GM19351 (cell line): ENCODE measurements around the gene BCHE.
A peak's percentile ranks its signal among the peaks of the same experiment; 100 is the strongest.

Experiments
- ATAC-seq: cut with Tn5 transposase; IDR thresholded peaks from one replicate; pipeline ENCODE4 v1.9.1; 2021; ENCODE audit warnings: mild to moderate bottlenecking, moderate library complexity; ENCODE audit not compliant: unreplicated experiment

BCHE gene

DNA sequence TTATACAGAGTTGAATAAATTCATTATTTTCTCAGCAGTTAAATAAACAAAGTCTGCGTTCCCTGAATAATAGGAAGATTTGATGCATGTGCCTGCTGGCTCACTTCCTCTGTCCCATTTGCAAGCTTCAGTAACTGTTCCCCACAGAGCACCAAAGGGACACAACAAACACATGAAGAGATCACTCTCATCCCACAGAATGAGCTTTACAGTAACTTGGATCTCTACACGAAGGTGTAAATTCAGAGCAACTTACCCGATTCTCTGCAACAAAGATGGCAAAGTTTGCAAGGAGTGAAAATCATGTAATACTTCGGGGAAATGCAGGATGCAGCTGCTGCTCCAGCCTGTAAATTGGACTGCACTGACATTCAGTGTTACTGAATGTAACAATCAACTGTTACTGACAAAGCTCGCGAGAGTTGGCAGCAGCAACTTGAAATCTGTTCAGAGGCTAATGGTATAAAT is at the start of gene BCHE:
Gene BCHE (minus strand): TSS at position 366 of the 468 bp plus-strand sequence. CDS start 6,390 bp downstream, outside the sequence.
- no peak for ATAC-seq

DNA sequence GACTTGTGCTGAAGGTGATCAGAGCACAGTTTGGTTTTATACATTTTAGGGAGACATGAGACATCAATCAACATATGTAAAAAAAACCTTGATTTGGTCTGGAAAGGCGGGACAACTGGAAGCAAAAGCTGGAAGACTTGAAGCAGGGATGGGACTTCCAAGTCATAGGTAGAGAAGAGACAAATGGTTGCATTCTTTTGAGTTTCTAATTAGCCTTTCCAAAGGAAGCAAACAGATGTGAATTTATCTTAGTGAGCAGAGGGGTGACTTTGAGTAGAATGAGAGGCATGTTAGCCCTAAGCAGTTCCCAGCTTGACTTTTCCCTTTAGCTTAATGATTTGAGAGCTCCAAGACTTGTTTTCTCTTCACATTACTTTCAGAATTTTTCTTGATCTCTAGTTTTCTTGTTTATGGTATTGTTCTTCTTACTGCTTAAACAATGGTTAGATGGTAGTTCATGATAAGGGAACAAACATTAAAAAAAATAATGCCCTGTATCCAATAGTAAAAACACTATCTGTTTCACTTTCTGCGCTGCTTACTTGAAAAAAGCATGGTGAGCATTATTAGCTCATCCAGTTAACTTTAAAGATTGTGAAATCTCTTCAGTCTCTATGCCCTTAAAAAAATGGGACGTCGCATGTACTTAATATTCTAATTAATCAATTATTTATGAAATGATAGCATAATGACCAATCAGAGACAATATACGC is 48.5 kb upstream of the BCHE start:
- no peak for ATAC-seq

DNA sequence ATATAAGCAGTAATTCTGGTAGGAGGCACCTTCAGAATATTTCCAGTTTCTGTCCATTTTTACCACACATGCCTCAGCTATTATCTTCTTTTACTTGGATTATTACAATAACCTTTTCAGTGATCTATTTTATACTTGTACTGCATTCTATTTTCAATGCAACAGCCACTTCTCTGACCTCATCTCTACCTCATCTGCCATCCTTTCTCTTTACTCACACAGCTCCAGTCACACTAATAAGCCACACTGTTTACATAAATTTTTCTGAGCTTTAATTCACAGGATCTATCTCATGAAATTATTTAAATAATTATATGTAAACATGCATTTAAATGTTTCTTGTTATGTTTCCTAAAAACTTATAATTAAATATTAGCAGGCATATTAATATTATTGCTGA is 47.3 kb upstream of the BCHE start:
- no peak for ATAC-seq

DNA sequence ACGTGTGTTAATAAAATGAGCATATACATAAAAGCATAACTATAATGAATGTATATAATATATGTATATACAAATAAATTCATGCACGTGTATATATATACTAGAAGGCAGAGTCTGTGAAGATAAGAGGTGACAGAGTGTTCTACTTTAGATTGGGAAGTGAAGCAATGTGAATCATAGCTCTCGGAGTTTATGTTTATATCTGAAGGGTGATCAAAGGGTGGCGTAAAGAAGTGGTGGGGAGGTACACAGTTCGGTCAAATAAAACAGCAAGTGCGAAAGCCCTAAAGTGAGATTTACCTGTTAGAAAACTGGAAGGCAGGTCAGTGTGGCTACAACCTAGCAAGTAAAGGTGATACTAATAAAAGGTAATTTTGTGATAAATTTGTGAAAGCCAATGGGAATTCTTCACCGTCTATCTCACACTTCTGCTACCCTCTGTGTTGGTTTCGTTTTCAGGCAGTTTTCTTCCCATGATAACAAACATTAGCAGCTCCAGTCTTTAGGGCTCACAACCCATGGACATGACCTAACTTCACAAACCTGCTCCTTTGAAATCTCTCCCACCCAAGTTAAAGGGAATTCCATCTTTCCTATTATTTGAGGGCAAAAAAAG is 46.7 kb upstream of the BCHE start:
- no peak for ATAC-seq

DNA sequence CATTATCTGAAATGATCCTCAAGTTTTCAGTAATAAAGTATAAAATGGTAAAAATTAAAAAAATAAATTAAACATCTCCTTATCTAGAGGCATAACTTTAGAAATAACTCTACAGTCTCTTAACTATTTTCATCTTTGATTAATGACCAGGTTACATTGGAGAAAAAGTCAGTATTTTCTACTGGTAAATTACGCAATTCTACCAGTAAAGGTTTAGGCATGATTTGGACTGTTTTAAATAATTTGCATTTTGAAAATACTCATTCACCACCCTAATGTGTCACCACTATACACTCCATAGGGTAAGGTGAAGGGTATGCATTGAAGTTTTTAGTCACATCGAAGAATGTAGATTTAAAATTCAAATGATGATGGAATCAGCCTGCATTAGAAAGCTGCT is 45.9 kb upstream of the BCHE start:
- ATAC-seq, result no peak

DNA sequence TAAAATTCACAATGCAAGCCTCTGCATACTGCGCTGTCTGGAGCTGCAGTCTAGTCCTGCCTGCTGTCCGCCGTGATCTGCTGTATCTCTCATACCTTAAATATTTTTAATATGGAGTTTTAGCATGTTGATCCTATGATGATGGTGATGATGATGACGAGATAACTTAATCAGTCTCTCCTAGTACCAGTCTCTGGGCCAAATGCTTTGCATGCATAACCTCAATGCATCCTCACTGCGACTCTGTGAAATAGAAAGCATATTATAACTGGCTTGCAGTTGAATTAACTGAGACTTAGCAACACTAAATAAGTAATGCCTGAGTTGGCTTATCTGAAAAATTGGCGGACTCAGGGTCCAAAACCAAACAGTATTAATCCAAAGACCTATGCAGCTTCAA is 38.4 kb upstream of the BCHE start:
- no peak for ATAC-seq

DNA sequence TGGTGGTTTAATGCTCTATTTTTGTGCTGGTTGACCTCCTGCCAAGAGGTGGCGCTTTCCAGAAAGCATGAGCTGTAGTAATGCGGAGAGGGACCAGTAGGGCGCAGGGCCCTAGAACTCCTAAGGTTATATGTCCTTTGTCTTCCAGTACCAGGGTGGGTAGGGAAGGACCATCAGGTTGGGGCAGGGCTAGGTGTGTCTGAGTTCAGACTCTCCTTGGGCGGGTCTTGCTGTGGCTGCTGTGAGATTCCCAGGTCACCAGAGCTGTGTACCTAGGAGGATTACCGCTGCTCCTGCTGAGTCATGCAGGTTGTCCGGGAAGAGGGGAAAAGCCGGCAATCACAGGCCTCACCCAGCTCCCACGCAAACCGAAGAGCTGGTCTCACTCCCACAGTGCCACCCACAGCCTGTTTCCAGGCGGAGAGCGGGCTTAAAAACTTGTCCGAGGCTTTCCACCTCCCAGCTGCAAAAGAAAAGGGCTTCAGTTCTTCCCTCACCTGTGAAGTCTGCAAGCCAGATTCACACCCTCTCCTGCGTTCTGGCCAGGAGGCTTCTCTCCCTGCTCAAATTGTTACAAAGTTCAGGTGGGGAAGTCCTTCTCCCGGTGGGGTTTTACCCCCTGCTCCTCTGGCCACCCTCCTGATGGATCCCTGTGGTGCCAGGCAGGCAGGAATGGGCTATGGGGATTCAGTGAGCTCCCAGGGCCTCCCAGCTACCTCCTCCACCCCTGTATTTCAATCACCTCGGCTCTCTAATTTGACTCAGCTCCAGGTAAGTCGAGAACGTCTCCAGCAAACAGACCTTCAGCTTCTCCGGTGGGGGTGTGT is 37.7 kb upstream of the BCHE start:
- ATAC-seq, result no peak

DNA sequence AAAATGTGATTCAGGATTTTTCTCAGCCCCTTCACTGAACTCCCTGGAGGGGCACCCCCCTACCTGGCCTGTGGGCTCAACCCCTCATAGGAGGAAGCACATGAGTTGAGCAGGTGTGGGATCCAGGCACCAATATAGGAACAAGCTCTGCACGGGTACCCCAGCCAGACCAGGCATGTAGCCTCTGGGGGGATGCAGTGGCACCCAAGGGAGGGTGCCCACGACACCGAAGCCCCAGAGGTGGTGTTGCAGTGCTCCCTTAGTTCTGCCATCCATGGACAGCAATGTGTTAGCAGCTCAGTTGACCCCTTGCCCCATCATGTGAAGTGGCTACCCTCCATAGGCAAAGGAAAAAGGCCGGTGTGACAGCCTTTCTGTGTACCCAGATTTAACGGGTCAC is 30.9 kb upstream of the BCHE start:
- no peak for ATAC-seq

DNA sequence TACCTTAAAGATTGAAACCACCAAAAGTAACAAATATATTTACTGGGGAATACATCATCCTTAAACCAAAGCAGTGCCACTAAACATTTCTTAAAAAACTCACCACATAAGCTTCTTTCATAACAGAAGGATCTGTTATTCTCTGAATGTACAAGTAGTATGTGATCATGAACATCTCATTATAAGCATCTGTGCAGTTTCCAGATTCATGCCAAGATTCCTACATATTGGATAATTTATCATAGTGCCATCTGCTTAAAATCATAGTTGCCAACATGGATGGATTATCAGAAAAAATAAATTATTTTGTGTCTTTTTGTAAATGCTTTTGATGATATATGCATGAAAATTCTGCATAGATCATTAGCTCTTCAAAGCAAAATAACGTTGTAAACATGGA is 21.8 kb upstream of the BCHE start:
- ATAC-seq, result no peak

DNA sequence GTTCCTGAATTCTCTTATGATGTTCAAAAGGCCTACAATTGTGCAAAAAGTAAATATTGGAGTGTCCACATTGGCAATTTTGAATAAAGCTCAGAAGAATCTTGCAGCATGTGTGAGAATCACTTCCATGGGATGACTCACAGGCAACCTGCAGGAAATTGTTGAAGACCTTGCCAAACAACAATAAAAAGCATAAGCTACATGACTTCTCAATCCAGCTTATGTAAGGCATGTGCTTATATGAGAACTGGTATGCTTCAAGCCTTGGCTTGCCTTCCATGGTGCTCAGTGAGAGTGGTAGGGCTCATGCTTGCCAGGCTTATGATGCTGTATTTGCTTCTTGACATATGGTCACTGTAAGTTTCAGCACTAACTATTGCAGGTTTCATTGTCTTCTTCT is 18.4 kb upstream of the BCHE start:
- ATAC-seq, result no peak

DNA sequence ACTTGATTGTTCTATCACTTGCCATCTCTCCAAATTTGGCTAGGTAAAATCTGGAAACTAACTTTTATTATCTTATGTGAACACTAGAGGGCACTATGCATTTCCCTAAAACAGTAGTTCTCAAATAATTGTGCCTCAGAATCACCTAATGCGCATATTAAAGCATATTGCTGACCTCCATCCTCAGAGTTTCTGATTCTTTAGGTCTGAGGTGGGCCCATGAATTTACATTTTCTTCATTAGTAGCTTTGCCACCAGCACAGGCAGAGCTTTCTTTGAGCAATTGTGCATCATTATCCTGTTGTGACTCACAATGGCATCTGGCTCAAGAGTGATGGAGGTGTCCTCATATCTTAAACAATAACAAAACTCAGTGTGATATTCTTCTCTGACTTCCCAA is 17.5 kb upstream of the BCHE start:
- ATAC-seq, result peak; percentile 67

DNA sequence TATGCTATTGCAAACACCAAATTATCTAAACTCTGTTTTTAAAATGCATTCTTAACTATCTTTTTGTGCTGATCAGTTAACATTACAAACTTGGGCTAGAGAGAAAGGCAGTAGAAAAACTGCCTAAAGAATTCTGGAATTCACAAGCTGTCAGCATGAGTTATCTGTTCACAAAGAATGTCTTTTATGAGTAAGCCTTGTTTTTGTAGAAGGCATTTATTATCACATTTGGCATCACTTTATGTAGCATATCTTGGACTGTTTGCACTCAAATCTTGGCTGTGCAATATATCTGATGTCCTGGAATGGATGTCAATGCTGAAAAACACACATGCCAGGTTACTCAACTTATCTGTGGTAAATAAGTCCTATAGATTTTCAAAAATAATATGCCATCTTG is 15.5 kb upstream of the BCHE start:
- ATAC-seq, result no peak

DNA sequence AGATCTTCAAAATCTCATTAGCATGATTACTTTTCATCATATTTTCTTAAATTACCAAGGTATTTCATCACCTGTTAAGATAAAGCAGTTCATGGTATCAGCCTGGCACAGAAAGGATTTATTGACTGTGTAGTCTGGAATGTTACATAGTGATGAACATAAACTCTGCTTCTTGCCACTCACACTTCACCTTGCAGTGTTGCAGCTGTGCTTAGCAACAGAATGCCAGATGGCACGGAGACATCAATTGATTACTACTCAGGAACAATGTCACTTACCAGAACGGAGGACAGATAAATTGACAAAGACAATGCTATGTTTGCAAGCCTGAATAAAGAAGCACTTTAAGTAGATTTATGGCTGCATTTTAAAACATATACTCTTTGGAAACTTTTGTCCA is 15.0 kb upstream of the BCHE start:
- ATAC-seq, result no peak

DNA sequence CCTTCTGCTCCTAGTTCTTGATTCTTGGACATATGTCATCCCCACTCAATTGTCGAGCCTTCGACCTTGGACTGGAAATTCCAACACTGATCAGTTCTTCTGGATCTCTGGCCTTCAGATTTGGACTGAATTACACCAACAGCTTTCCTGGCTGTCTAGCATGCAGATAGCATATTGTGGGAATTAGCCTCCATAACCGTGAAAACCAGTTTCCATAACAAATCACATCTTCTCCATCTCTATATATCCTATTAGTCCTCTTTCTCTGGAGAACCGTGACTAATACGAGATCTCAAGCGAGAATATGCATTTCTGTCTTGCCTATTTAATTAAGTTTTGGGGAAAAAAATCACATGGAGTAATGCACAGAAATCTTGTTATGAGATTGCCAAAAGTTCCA is 8.8 kb upstream of the BCHE start:
- ATAC-seq, result no peak

DNA sequence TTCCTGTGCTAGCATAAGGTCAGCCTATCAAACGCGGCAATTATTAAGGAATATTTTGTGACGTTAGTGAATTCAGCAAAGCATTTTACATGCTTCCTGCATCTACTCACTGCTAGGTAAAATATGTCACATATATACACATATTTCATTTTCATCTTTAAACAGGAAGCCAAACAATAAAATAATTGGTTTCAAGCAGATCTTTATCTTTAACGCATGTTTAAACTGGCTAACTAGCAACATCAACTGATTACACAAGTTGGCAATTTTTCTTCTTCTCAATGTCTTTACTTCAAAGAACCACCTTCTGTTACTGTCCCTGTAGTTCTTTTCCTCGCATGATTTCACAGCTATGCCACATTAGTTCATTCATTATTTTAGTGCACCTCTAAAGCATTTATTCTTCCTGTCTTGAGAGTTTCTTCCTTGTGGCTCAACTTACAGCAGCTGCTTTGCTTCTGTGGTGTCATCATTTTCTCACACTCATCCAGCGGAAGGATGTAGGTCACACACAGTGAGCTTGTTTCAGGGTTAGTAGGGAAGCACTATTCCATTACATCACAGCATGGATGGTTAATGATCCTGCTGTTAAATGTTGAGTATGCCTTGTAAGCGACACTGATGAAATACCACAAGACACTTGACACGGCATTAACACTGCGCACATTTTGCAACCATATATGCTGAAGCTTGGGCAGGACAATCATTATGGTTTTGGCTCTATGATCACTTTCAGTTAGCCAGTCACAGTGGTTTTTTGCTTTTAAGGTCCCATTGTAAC is 2.3 kb upstream of the BCHE start:
- no peak for ATAC-seq

DNA sequence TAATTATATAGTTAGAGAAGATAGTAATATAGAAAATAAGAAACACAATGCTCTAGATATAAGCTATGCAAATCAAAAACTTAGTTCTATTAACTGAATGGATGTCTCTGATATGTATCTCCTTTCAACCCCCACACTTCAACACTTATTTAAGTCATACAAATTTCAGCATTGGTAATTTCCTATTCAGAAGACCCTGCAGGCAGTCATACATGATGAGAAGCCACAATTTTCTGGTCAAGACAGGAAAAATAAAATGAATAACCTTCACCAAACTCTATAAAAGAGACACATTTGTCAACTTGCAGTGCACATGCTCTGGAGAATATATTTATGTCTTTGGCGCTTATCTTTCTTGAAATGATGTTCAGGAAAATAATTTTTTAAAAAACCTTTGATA is 578 bp upstream of the BCHE start:
- no peak for ATAC-seq

DNA sequence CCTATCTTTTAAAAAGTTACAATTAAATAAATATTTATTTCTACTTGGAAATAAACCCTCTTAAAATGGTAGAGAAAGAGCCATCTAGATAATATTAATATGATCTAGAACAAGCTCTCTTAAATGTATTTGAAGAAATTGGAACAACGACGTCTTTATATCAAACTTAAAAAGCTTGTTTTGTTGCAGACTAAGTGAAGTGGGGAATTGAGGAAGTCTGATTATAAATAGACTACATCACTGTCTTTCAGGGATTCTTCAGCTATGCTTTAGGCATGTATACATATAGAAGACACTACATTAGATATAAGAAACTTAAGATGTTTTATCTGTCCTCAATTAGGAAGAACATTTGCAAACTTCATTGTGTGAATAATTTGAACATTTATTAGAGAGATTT is 1.8 kb downstream of the BCHE start:
- ATAC-seq, result no peak

DNA sequence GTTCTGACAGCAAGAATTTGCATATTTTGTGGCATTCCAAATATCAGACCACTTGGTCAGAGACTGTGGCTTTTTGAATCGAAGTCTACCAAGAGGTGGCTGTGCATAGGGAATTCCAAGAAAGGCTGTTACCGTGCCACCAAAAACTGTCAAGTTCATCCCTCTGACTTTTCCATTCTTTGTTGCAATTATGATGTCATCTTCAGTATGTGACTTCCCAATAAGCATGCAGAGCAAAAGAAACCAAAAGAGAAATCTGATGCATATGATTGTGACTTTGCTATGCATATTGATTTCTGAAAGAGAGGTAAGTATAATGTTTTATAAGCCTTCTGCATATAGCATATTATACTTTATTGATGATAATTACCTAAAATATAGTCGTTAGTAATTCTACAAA is 6.5 kb downstream of the BCHE start:
- ATAC-seq, result no peak

DNA sequence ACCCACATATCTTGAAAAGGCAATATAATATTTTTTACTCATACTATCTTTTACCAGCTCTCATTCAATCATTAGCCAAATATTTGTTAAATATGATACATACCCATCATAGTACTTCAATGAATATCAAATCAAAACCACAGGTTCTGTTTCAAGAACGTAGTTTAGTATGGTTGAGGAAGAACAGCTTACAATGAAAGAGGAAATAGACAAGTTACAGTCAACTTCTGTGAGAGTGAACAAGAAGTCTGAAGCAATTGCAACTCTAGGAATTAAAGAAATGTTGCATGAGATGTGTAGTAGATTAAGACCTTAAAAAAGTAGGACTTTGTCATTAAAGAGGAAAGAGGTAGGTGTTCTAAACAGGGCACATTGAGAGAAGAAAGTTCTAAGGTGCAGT is 9.3 kb downstream of the BCHE start:
- no peak for ATAC-seq

DNA sequence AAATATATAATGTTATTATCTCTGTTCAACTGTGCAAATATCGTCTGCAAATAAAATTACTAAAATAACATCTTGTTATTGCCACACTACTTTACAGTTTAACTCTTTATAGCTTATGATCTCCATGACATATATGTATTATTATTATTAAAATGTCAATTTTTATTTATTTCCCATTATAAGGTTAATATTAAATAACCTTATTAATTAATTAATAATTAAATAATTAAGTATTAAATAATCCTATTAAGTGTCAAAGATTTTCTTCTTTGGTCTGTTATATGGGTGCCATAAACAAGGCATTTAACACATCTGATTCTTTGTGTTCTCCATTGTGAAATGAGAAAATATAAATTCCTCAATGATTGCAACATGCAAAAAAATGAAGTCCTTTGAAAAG is 10.0 kb downstream of the BCHE start:
- no peak for ATAC-seq

DNA sequence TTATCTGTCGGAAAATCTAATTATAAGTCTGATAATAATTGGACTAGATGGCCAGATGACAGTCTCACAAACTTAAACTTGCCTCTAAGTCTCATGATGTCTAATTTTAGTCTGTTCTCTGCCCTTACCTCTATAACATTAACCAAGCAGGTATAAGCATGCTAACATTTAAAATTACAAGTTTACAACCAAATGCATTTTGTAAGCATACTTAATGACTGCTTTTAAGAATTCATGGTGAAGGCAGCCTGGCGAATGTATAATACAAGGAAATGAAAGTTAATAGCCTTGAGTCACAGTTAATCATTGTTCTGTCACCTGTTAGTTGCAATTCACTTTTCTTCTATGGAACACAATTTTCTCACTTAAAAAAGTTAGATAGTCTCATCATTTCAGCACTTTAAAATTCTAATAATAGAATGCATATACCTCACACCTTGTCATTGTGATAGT is 16.5 kb downstream of the BCHE start:
- ATAC-seq, result no peak
